Heart right ventricle (tissue), 16 donors: ENCODE results near the gene PGS1. TPM values are rescaled to one million over a fixed set of nuclear protein-coding genes. Genes with fewer than 3 reads are reported as not detected.
A peak's percentile ranks its signal among the peaks of the same experiment; 100 is the strongest.

Experiments used
- ATAC-seq, 8 donors: fragments of 200-7000 bp; cut with Tn5 transposase; one replicate each; pipeline ENCODE4 v1.9.1; 2020; ENCODE audit warnings: mild to moderate bottlenecking in 8 of 8, moderate library complexity in 8 of 8, moderate number of reproducible peaks in 1 of 8
- DNase-seq, 2 donors: peaks; one replicate each; pipeline ENCODE4 v3.0.0-alpha.2; 2020
- H3K27ac ChIP-seq, 10 donors: fragments of 200-600 bp; sonication (generic) in 2 of 10; one replicate each; pipeline versions ENCODE4 v1.5.0 to v1.8.0; 2020 to 2022; ENCODE audit warnings: mild to moderate bottlenecking in 3 of 10
- H3K27me3 ChIP-seq, 7 donors: fragments of 200-600 bp; one replicate each; pipeline ENCODE4 v1.8.0; 2021 to 2022; ENCODE audit warnings: mild to moderate bottlenecking in 2 of 7
- H3K36me3 ChIP-seq, 9 donors: fragments of 200-600 bp; sonication (generic) in 1 of 9; one replicate each; pipeline versions ENCODE4 v1.5.0 to v1.8.0; 2020 to 2022; ENCODE audit warnings: mild to moderate bottlenecking in 2 of 9
- H3K4me1 ChIP-seq, 9 donors: fragments of 200-600 bp; sonication (generic) in 1 of 9; one replicate each; pipeline versions ENCODE4 v1.5.0 to v1.8.0; 2020 to 2022; ENCODE audit warnings: mild to moderate bottlenecking in 4 of 9
- H3K4me3 ChIP-seq, 10 donors: fragments of 200-600 bp; sonication (generic) in 2 of 10; one replicate each; pipeline versions ENCODE4 v1.5.0 to v1.8.0; 2020 to 2022; ENCODE audit warnings: mild to moderate bottlenecking in 7 of 10, moderate library complexity in 2 of 10
- H3K9me3 ChIP-seq, 11 donors: fragments of 200-600 bp in 10 of 11; sonication (generic) in 2 of 11; one replicate each; pipeline versions ENCODE4 v1.5.0 to v1.8.0; 2013 to 2022; ENCODE audit warnings: mild to moderate bottlenecking in 2 of 11, control low read depth in 1 of 11, moderate library complexity in 1 of 11
- CTCF ChIP-seq, 9 donors: fragments of 200-600 bp; sonication (generic) in 2 of 9; IDR thresholded peaks; one replicate each; pipeline versions ENCODE4 v1.5.0 to v1.8.0; 2021 to 2022; ENCODE audit warnings: antibody characterized with exemption in 9 of 9, mild to moderate bottlenecking in 5 of 9, moderate library complexity in 1 of 9
- WGBS, 2 donors: extraction: QIAGEN DNeasy Blood & Tissue Kit; methylation state at CpG; one replicate each; pipeline ENCODE4 v1.1.7; 2013; ENCODE audit warnings: inconsistent platforms in 1 of 2; 5-methylcytosine and 5-hydroxymethylcytosine counted together
- intact Hi-C, 10 donors: fragments of 100-400 bp; cut with DNase I; formaldehyde crosslinking; loops; one replicate each; pipeline versions ENCODE4 v1.11.1 to v1.14.2; 2022
- polyA plus RNA-seq, 2 donors: library from polyadenylated mRNA; stranded (reverse); fragments of 200-250 nt; gene quantifications; one replicate each; pipeline ENCODE4 v1.2.3, GENCODE V29; 2013
- total RNA-seq, 10 donors: library from RNA; stranded (reverse); fragmentation: NEBNext Ultra II Directional in 3 of 10; extraction: Animal tissue kit (Norgen Biotek cat#: 25700) in 3 of 10; gene quantifications; one replicate each; pipeline versions ENCODE4 v1.2.1 to v1.2.4, GENCODE V29; 2021 to 2023
- donor health status: Arrhythmogenic right ventricular cardiomyopathy.
- donor health status: ischemic (EF 13 %, LVEDD 7.1; RV severe dilation, severe dysfunction).
- donor health status: healthy with polysubstance abuse.
- donor health status: DM: no; HTN: yes; CAD: no.
- donor health status: DM: no; HTN: no; CAD: no.
- donor health status: ischemic (EF 25% LVEDD 6.9; RV normal size, moderate dysfunction).
- donor health status: ischemic (EF 25% LVEDD 5.7; RV mildly dilated, moderate dysfunction).
- donor health status: healthy.
- donor health status: DM: yes; HTN: yes; CAD: no.
- donor health status: Ischemic cardiomyopathy.
- donor health status: ischemic (EF 35%, LVEDD 5.7; RV mildly dilated, moderate dysfunction).
- donor health status: nonischemic (EF 11% LVEDD 7.7; RV severe dilation, severe dysfunction).
- donor health status: DM: yes; HTN: yes; CAD: no.
- donor health status: PGD.
- donor health status: ischemic (EF 29% LVEDD 5.4; RV normal size, mild dysfunction).
- donor health status: nonischemic (EF 23%, LVEDD 6.1; RV moderate dilation, normal function).

The PGS1 gene
- total and polyA plus RNA-seq, 12 donors, result 14.7 to 28.4 (median 18.2) TPM

DNA sequence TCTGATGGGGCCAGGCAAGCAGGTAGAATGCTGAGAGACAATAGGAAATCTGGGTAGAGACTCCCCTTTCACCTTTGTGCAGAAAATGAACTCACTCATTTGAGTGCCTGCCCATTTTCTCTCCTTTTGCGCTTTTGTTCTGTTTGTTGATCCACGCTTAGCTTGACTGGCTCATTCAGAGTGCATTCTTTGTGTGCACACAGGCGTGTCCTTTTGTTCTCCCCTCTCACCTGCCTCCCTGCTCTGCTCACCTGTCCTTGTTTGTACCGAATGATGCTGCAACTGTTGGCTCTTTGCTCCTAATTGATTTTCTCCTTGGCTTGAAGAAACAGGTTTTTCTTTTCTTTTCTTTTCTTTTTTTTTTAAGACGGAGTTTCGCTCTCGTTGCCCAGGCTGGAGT is 15.8 kb downstream of the PGS1 start:
- intact Hi-C loops, result no loop called here
- ATAC-seq (no peak), DNase-seq (no peak)
- WGBS, 2 donors, result 95 to 98% methylated on average over 7 of the region's 7 CpGs
- Histone ChIP-seq H3K27ac (peak overlapping the region in 5 of 10 donors; percentile 24 to 94 (median 70)), H3K36me3 (peaks cover 0 to 87% (median 9%) of the 10 kb centered on the region in 9 donors), H3K9me3 (no peaks in the 10 kb centered on the region), H3K4me3 (no peak overlapping the region), H3K27me3 (no peaks in the 10 kb centered on the region), H3K4me1 (peaks cover 24 to 89% (median 80%) of the 10 kb centered on the region in 9 donors)
- no peak for TF ChIP-seq CTCF (IDR thresholded peaks at IDR 0.05)

DNA sequence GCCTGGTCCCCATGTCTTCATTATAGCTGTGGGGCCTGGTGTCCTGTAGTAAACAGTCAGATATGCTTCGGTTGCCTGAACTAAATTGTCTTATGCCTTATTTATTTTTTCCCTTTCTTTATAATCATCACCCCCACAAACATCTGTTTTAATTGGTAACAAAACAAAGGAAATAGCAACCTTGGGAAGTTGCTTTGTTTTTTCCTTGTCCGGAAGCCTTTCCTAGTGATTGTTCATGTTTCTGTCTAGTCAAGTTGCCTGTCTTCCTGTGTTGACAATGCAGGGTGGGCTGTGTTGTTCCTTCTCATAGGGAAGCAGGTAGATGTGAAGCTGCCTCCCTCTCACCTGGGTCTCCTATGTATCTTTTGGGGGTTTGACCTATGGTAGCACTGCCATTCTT is 16.7 kb downstream of the PGS1 start:
- TF ChIP-seq CTCF (IDR thresholded peaks at IDR 0.05), result no peak
- Histone ChIP-seq H3K36me3 (peaks cover 0 to 96% (median 18%) of the 10 kb centered on the region in 9 donors), H3K4me3 (no peak overlapping the region), H3K9me3 (no peaks in the 10 kb centered on the region), H3K4me1 (peaks cover 23 to 79% (median 72%) of the 10 kb centered on the region in 9 donors), H3K27ac (peak overlapping the region in 8 of 10 donors; percentile 15 to 94 (median 78)), H3K27me3 (no peaks in the 10 kb centered on the region)
- intact Hi-C loops, result no loop called here
- DNase-seq, result no peak
- 70% methylated on average over 2 of the region's 2 CpGs for WGBS, 2 donors
- ATAC-seq, result no peak

GRCh38 chr17:78396441-78397337 is 18.2 kb downstream of the PGS1 start:
- peaks cover 0 to 96% (median 22%) of the 10 kb centered on the region in 9 donors for H3K36me3 ChIP-seq

More at GRCh38 chr17:78396441-78397337, 18.2 kb downstream of the PGS1 start:
- H3K27me3 ChIP-seq, result no peaks in the 10 kb centered on the region
- ATAC-seq (peak; percentile 62 to 80 (median 67)), DNase-seq (peak; percentile 51 to 67)
- 30 to 31% methylated on average over 14 of the region's 14 CpGs for WGBS, 2 donors
- H3K27ac ChIP-seq, result peak overlapping the region; percentile 57 to 94 (median 88)
- H3K9me3 ChIP-seq, result no peaks in the 10 kb centered on the region
- intact Hi-C loops, result no loop called here
- TF ChIP-seq CTCF (IDR thresholded peaks at IDR 0.05), result no peak
- H3K4me3 ChIP-seq, result no peak overlapping the region
- H3K4me1 ChIP-seq, result peaks cover 17 to 70% (median 59%) of the 10 kb centered on the region in 9 donors
